Measurements from ENCODE around the gene KIFC1.

Gene KIFC1

GRCh38 chr6:33445119-33445603, 53.5 kb downstream of the KIFC1 start:
- no peak for DNase-seq

GRCh38 chr6:33446356-33446755, 54.7 kb downstream of the KIFC1 start:
- no peak for DNase-seq

GRCh38 chr6:33450434-33450833, 58.8 kb downstream of the KIFC1 start:
- DNase-seq, result no peak

- no peak for DNase-seq
Observed at GRCh38 chr6:33451606-33452005, 60.0 kb downstream of the KIFC1 start.

- DNase-seq, result no peak
Observed at GRCh38 chr6:33452496-33452895, 60.9 kb downstream of the KIFC1 start.

- peak; percentile 24 for DNase-seq
Observed at GRCh38 chr6:33453393-33454008, 61.9 kb downstream of the KIFC1 start.

GRCh38 chr6:33454009-33454946, 62.7 kb downstream of the KIFC1 start, which contains the start of gene ZBTB9:
TSS of gene ZBTB9 (plus strand) at chr6:33454576. CDS start at chr6:33455101, 525 bp downstream.
- peak; percentile 95 for DNase-seq

- no peak for DNase-seq
Observed at GRCh38 chr6:33455051-33455450, 63.4 kb downstream of the KIFC1 start.

- DNase-seq, result no peak
Observed at GRCh38 chr6:33456156-33456555, 64.5 kb downstream of the KIFC1 start.

- DNase-seq, result no peak
Observed at GRCh38 chr6:33458676-33459075, 67.1 kb downstream of the KIFC1 start.

- DNase-seq, result no peak
Observed at GRCh38 chr6:33459226-33459625, 67.6 kb downstream of the KIFC1 start.

Measured in CD4-positive, alpha-beta T cell treated with Interleukin-6 for 4 hours (primary cell).